Measurements from ENCODE around the gene UBE4B. TPM values are rescaled to one million over a fixed set of nuclear protein-coding genes. Genes with fewer than 3 reads are reported as not detected.

Gene UBE4B
- total and polyA plus RNA-seq, 4 donors, result 9.9 to 51.0 (median 28.2) TPM

GRCh38 chr1:10181154-10181553 lies 148.4 kb downstream of the UBE4B start:
- DNase-seq, result no peak
- Histone ChIP-seq H3K9ac (ENCODE audit: insufficient read depth in 1 of 2, low read length in 2 of 2) (no peak overlapping the region), H3K4me1 (ENCODE audit: control insufficient read depth in 5 of 5, insufficient read depth in 5 of 5, low read length in 5 of 5) (no peaks in the 10 kb centered on the region), H3K9me3 (ENCODE audit: control insufficient read depth in 4 of 4, insufficient read depth in 3 of 4, low read length in 3 of 4) (no peaks in the 10 kb centered on the region), H3K36me3 (ENCODE audit: control insufficient read depth in 4 of 4, insufficient read depth in 4 of 4, low read length in 4 of 4) (peaks cover 7 to 24% (median 13%) of the 10 kb centered on the region in 4 donors), H3K27ac (ENCODE audit: low read depth in 1 of 2, low read length in 1 of 2) (no peak overlapping the region), H3K27me3 (ENCODE audit: control insufficient read depth in 3 of 3, insufficient read depth in 3 of 3, low read length in 2 of 3) (no peaks in the 10 kb centered on the region), H3K4me3 (no peak overlapping the region)
- 92 to 93% methylated on average over 7 of the region's 7 CpGs for WGBS, 2 donors
- TF ChIP-seq, protein P1, sequence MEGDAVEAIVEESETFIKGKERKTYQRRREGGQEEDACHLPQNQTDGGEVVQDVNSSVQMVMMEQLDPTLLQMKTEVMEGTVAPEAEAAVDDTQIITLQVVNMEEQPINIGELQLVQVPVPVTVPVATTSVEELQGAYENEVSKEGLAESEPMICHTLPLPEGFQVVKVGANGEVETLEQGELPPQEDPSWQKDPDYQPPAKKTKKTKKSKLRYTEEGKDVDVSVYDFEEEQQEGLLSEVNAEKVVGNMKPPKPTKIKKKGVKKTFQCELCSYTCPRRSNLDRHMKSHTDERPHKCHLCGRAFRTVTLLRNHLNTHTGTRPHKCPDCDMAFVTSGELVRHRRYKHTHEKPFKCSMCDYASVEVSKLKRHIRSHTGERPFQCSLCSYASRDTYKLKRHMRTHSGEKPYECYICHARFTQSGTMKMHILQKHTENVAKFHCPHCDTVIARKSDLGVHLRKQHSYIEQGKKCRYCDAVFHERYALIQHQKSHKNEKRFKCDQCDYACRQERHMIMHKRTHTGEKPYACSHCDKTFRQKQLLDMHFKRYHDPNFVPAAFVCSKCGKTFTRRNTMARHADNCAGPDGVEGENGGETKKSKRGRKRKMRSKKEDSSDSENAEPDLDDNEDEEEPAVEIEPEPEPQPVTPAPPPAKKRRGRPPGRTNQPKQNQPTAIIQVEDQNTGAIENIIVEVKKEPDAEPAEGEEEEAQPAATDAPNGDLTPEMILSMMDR (IDR thresholded peaks at IDR 0.05; ENCODE audit: control extremely low read depth, extremely low read depth), result no peak
- ATAC-seq (ENCODE audit: insufficient read depth, low FRiP score), result no peak

GRCh38 chr1:10185759-10186158 lies 153.0 kb downstream of the UBE4B start:
- DNase-seq, result no peak
- no peak overlapping the region for H3K9ac ChIP-seq (ENCODE audit: insufficient read depth in 1 of 2, low read length in 2 of 2)
- no peaks in the 10 kb centered on the region for H3K27me3 ChIP-seq (ENCODE audit: control insufficient read depth in 3 of 3, insufficient read depth in 3 of 3, low read length in 2 of 3)
- H3K27ac ChIP-seq (ENCODE audit: low read depth in 1 of 2, low read length in 1 of 2), result no peak overlapping the region
- TF ChIP-seq, protein P1 (IDR thresholded peaks at IDR 0.05; ENCODE audit: control extremely low read depth, extremely low read depth), result no peak
- peaks cover 0 to 5% (median 2%) of the 10 kb centered on the region in 4 donors for H3K36me3 ChIP-seq (ENCODE audit: control insufficient read depth in 4 of 4, insufficient read depth in 4 of 4, low read length in 4 of 4)
- WGBS, 2 donors, result 88 to 90% methylated on average over 2 of the region's 2 CpGs
- no peak overlapping the region for H3K4me3 ChIP-seq
- peaks cover 0 to 1% (median 0%) of the 10 kb centered on the region in 4 donors for H3K9me3 ChIP-seq (ENCODE audit: control insufficient read depth in 4 of 4, insufficient read depth in 3 of 4, low read length in 3 of 4)
- ATAC-seq (ENCODE audit: insufficient read depth, low FRiP score), result no peak
- no peaks in the 10 kb centered on the region for H3K4me1 ChIP-seq (ENCODE audit: control insufficient read depth in 5 of 5, insufficient read depth in 5 of 5, low read length in 5 of 5)

DNA sequence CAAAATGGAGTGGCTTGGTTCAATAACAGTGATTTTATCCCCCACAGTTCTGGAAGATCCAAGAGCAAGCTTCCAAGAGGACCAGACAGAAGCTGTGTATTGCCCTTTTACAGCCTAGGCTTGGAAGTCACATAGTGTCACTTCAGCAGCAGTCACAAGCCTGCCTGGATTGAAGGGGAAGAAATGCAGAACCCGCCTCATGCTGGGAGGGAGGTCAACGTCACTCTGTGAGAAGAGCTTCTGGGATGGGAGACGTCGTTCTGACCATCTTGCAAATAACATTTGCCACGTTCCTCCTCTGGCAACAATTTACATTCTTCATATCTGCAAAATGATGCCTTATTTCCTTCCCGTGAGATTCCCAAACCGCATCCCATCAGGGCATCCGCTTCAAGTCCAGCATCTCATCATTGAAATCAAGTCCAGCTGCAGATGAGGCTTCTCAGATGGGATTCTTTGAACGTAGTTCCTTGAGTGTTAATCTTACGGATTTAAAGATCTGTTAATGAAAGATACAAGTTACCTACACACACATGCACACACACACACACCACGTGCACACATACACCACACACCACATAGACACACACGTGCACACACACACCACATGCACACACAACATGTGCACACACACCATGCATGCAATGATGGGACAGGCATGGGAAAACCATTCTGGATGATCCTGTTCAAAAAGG lies 153.7 kb downstream of the UBE4B start:
- Histone ChIP-seq H3K36me3 (ENCODE audit: control insufficient read depth in 4 of 4, insufficient read depth in 4 of 4, low read length in 4 of 4) (no peaks in the 10 kb centered on the region), H3K9me3 (ENCODE audit: control insufficient read depth in 4 of 4, insufficient read depth in 3 of 4, low read length in 3 of 4) (peaks cover 0 to 1% (median 0%) of the 10 kb centered on the region in 4 donors), H3K4me3 (no peak overlapping the region), H3K27ac (ENCODE audit: low read depth in 1 of 2, low read length in 1 of 2) (no peak overlapping the region), H3K4me1 (ENCODE audit: control insufficient read depth in 5 of 5, insufficient read depth in 5 of 5, low read length in 5 of 5) (no peaks in the 10 kb centered on the region), H3K27me3 (ENCODE audit: control insufficient read depth in 3 of 3, insufficient read depth in 3 of 3, low read length in 2 of 3) (no peaks in the 10 kb centered on the region), H3K9ac (ENCODE audit: insufficient read depth in 1 of 2, low read length in 2 of 2) (no peak overlapping the region)
- no peak for ATAC-seq (ENCODE audit: insufficient read depth, low FRiP score)
- WGBS, 2 donors, result 85 to 90% methylated on average over 12 of the region's 12 CpGs
- TF ChIP-seq, protein P1 (IDR thresholded peaks at IDR 0.05; ENCODE audit: control extremely low read depth, extremely low read depth), result no peak
- peak in 1 of 3 donors; percentile 4 for DNase-seq

GRCh38 chr1:10187026-10187334 lies 154.2 kb downstream of the UBE4B start:
- H3K27me3 ChIP-seq (ENCODE audit: control insufficient read depth in 3 of 3, insufficient read depth in 3 of 3, low read length in 2 of 3), result no peaks in the 10 kb centered on the region
- no peak overlapping the region for H3K27ac ChIP-seq (ENCODE audit: low read depth in 1 of 2, low read length in 1 of 2)
- H3K4me1 ChIP-seq (ENCODE audit: control insufficient read depth in 5 of 5, insufficient read depth in 5 of 5, low read length in 5 of 5), result no peaks in the 10 kb centered on the region
- no peak overlapping the region for H3K9ac ChIP-seq (ENCODE audit: insufficient read depth in 1 of 2, low read length in 2 of 2)
- ATAC-seq (ENCODE audit: insufficient read depth, low FRiP score), result no peak
- peaks cover 0 to 1% (median 0%) of the 10 kb centered on the region in 4 donors for H3K9me3 ChIP-seq (ENCODE audit: control insufficient read depth in 4 of 4, insufficient read depth in 3 of 4, low read length in 3 of 4)
- H3K4me3 ChIP-seq, result no peak overlapping the region
- TF ChIP-seq, protein P1 (IDR thresholded peaks at IDR 0.05; ENCODE audit: control extremely low read depth, extremely low read depth), result no peak
- WGBS, 2 donors, result 91 to 97% methylated on average over 4 of the region's 4 CpGs
- no peak for DNase-seq
- no peaks in the 10 kb centered on the region for H3K36me3 ChIP-seq (ENCODE audit: control insufficient read depth in 4 of 4, insufficient read depth in 4 of 4, low read length in 4 of 4)

All from lung (tissue), 12 donors.